ENCODE data around the gene BAHD1. TPM values are rescaled to one million over a fixed set of nuclear protein-coding genes. Genes with fewer than 3 reads are reported as not detected.

Gene BAHD1
- total and polyA plus RNA-seq, 2 donors (not counting 1 experiment from before 2014, with no cell fraction given), result 15.0 to 34.7 TPM

DNA sequence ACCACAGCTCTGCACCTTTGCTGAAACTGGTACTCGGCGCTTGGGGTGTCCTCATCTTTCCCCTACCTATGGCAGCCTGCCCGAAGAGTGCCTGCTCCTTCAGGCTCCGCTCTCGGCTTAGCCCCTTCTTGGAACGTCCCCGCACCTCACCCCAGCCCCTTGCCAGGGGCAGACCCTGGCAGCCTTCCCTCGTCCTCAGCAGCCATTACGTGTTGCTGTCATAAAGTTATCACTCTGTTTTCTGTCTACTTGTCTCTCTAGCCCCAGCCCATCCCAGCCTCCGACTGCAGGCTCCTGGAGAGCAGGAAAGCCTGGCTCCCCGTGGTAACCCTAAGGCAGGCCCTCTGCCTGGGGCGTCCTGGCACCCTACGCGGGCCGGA is 5.1 kb upstream of the BAHD1 start:
- TF ChIP-seq, protein P1, sequence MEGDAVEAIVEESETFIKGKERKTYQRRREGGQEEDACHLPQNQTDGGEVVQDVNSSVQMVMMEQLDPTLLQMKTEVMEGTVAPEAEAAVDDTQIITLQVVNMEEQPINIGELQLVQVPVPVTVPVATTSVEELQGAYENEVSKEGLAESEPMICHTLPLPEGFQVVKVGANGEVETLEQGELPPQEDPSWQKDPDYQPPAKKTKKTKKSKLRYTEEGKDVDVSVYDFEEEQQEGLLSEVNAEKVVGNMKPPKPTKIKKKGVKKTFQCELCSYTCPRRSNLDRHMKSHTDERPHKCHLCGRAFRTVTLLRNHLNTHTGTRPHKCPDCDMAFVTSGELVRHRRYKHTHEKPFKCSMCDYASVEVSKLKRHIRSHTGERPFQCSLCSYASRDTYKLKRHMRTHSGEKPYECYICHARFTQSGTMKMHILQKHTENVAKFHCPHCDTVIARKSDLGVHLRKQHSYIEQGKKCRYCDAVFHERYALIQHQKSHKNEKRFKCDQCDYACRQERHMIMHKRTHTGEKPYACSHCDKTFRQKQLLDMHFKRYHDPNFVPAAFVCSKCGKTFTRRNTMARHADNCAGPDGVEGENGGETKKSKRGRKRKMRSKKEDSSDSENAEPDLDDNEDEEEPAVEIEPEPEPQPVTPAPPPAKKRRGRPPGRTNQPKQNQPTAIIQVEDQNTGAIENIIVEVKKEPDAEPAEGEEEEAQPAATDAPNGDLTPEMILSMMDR (IDR thresholded peaks at IDR 0.05), result no peak
- no peak for TF ChIP-seq EZH2 (IDR thresholded peaks at IDR 0.05; ENCODE audit: borderline replicate concordance, insufficient read depth, low read depth, low read length, poor library complexity, severe bottlenecking)
- peak; percentile 32 for DNase-seq
- H3K4me2 ChIP-seq (replicated peaks; ENCODE audit: low read depth, low read length, poor library complexity, severe bottlenecking), result peak overlapping the region; percentile 79
- 13% methylated on average over 15 of the region's 15 CpGs for WGBS (ENCODE audit: insufficient coverage)
- Mint-ChIP-seq H3K4me3 (peak overlapping the region; percentile 75), H3K4me1 (peaks cover 37% of the 10 kb centered on the region), H3K27me3 (peaks cover 31% of the 10 kb centered on the region), H3K27ac (peak overlapping the region; percentile 39), H3K9me3 (ENCODE audit: insufficient read depth) (no peaks in the 10 kb centered on the region)
- peaks cover 0 to 46% (median 18%) of the 10 kb centered on the region in 4 experiments for H3K27me3 ChIP-seq (replicated peaks in 1 of 4; ENCODE audit: control extremely low read depth in 1 of 4, control insufficient read depth in 3 of 4, insufficient read depth in 4 of 4, low read length in 3 of 4)
- CTCF ChIA-PET, result no interaction called here
- H3K36me3 ChIP-seq (replicated peaks in 1 of 2; ENCODE audit: control extremely low read depth in 1 of 2, control insufficient read depth in 1 of 2, extremely low read depth in 1 of 2, insufficient read depth in 2 of 2, low read length in 1 of 2), result no peaks in the 10 kb centered on the region
- H4K20me1 ChIP-seq (ENCODE audit: control insufficient read depth, insufficient read depth, low read length, poor library complexity, severe bottlenecking), result no peaks in the 10 kb centered on the region
- peak overlapping the region in 2 of 5 experiments; percentile 38 to 41 for H3K4me3 ChIP-seq (ENCODE audit: control extremely low read depth in 1 of 5, extremely low read depth in 1 of 5, insufficient read depth in 1 of 5, low read depth in 2 of 5, low read length in 4 of 5)
- H3K4me1 ChIP-seq (ENCODE audit: control insufficient read depth in 2 of 2, insufficient read depth in 2 of 2, low read length in 2 of 2), result peaks cover 34 to 37% of the 10 kb centered on the region in 2 donors
- no peak overlapping the region for H3K27ac ChIP-seq (ENCODE audit: low read length in 2 of 2)
- H3K79me2 ChIP-seq (ENCODE audit: control insufficient read depth, insufficient read depth, low read length), result no peaks in the 10 kb centered on the region
- POLR2A ChIA-PET, result no interaction called here
- H3K9ac ChIP-seq (ENCODE audit: low read length), result peak overlapping the region; percentile 52
- H2AFZ ChIP-seq (ENCODE audit: insufficient read depth, low read depth, low read length, poor library complexity, severe bottlenecking), result peak overlapping the region; percentile 42
- no peak for ATAC-seq (ENCODE audit: low read depth)
- intact Hi-C loops (cut with micrococcal nuclease), result no loop called here
- peaks cover 0 to 7% (median 0%) of the 10 kb centered on the region in 3 donors for H3K9me3 ChIP-seq (ENCODE audit: control extremely low read depth in 1 of 3, control insufficient read depth in 2 of 3, insufficient read depth in 1 of 3, low read length in 2 of 3)

DNA sequence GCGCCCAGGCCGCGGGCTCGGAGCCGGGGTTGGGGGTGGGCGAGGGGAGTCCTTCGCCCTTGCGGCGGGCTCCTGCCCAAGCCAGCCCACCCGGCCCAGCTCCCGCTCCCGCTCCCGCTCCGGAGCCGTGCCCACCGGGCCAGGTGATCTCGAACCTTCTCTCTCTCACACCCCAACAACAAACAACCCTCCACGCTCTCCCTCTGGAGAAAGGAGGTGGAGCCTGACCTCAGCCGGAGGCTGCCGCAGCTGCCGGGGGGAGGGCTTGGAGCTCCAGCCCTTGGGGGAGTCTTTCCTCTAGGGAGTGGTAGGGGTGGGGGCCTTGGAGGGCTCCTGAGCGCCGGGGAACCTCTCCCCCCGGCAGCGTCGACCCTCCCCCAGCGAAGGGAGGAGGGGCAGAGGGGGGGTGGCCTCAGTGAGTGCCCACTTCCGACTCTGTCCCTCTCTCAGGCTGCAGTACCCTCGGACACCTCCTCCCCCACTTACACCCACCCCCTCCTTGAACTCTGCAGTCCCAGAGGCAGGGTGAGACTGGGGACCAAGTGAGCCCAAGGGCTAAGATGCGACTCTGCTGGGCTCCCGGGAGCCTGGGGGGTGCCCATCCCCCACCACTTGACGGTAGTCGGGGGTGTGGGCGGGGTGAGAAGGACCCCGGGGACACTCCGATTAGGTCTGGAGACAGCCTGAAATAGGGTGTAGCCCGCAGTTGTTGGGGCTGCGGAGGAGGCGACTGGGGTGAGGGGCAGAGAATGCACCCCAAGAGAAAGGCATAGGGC is 4.4 kb upstream of the BAHD1 start:
- ATAC-seq (ENCODE audit: low read depth) (no peak), DNase-seq (peak; percentile 49)
- no peaks in the 10 kb centered on the region for H4K20me1 ChIP-seq (ENCODE audit: control insufficient read depth, insufficient read depth, low read length, poor library complexity, severe bottlenecking)
- H3K4me3 ChIP-seq (ENCODE audit: control extremely low read depth in 1 of 5, extremely low read depth in 1 of 5, insufficient read depth in 1 of 5, low read depth in 2 of 5, low read length in 4 of 5), result peak overlapping the region in 4 of 5 experiments; percentile 15 to 41 (median 30)
- no peaks in the 10 kb centered on the region for H3K79me2 ChIP-seq (ENCODE audit: control insufficient read depth, insufficient read depth, low read length)
- TF ChIP-seq, protein P1 (IDR thresholded peaks at IDR 0.05), result no peak
- no peak for TF ChIP-seq EZH2 (IDR thresholded peaks at IDR 0.05; ENCODE audit: borderline replicate concordance, insufficient read depth, low read depth, low read length, poor library complexity, severe bottlenecking)
- intact Hi-C loops (cut with micrococcal nuclease), result no loop called here
- peaks cover 0 to 7% (median 0%) of the 10 kb centered on the region in 3 donors for H3K9me3 ChIP-seq (ENCODE audit: control extremely low read depth in 1 of 3, control insufficient read depth in 2 of 3, insufficient read depth in 1 of 3, low read length in 2 of 3)
- H3K4me1 ChIP-seq (ENCODE audit: control insufficient read depth in 2 of 2, insufficient read depth in 2 of 2, low read length in 2 of 2), result peaks cover 34 to 37% of the 10 kb centered on the region in 2 donors
- Mint-ChIP-seq H3K4me1 (peaks cover 37% of the 10 kb centered on the region), H3K9me3 (ENCODE audit: insufficient read depth) (no peaks in the 10 kb centered on the region), H3K27me3 (peaks cover 31% of the 10 kb centered on the region), H3K27ac (no peak overlapping the region), H3K4me3 (peak overlapping the region; percentile 71)
- no peak overlapping the region for H3K27ac ChIP-seq (ENCODE audit: low read length in 2 of 2)
- peak overlapping the region; percentile 42 for H2AFZ ChIP-seq (ENCODE audit: insufficient read depth, low read depth, low read length, poor library complexity, severe bottlenecking)
- peak overlapping the region; percentile 52 for H3K9ac ChIP-seq (ENCODE audit: low read length)
- no peaks in the 10 kb centered on the region for H3K36me3 ChIP-seq (replicated peaks in 1 of 2; ENCODE audit: control extremely low read depth in 1 of 2, control insufficient read depth in 1 of 2, extremely low read depth in 1 of 2, insufficient read depth in 2 of 2, low read length in 1 of 2)
- WGBS (ENCODE audit: insufficient coverage), result under 1% methylated on average over 20 of the region's 39 CpGs
- ChIA-PET POLR2A (no interaction called here), CTCF (interaction anchor here (0.7 kb wide), 1 partner anchor 157 kb away, joined by 3 read pairs; no protein-coding TSS in a partner anchor)
- H3K4me2 ChIP-seq (replicated peaks; ENCODE audit: low read depth, low read length, poor library complexity, severe bottlenecking), result peak overlapping the region; percentile 79
- H3K27me3 ChIP-seq (replicated peaks in 1 of 4; ENCODE audit: control extremely low read depth in 1 of 4, control insufficient read depth in 3 of 4, insufficient read depth in 4 of 4, low read length in 3 of 4), result peaks cover 0 to 46% (median 18%) of the 10 kb centered on the region in 4 experiments

Measured in B cell (primary cell).